HG03342 (cell line): Measurements from ENCODE around the gene RAC2.
"Not testable (repeated sequence)": the region's sequence is repeated elsewhere in the genome, so short reads cannot be mapped to it uniquely, and the experiment has no call there.

Source experiments
- ATAC-seq: cut with Tn5 transposase; IDR thresholded peaks from one replicate; pipeline ENCODE4 v1.9.1; 2021; ENCODE audit warnings: mild to moderate bottlenecking, moderate library complexity; ENCODE audit not compliant: unreplicated experiment

RAC2 gene

DNA sequence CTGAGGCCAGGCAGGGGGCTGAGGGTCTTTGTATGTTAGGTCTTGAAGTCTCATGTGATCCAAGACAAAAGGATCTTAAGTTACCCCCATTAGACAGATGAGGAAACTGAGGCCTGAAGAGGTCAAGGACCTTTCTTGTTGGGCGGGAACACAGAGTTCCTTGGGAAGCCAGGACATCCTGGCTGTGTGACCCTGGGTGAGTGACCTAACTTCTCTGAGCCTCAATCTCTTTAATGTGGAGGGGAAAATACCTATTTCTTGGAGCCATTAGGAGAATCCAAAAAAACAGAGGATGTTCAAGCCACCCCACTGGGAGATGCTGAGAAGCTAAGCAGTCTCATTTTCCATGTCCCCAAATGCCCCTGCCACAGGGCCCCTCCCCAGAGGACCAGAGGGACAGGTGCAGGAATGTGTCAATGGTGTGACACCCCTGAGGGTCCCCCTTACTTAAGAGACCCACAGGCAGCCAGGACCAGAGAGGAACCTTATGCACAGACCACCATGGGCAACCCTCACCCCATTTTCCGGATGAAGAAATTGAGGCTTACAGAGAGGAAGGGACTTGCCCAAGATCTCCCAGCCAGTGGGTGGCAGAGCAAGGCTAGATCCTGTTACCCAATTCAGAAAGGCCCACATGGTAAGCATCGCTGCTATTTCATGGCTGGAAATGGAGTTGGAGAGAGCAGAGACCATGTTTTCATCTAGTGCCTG lies 8.0 kb downstream of the RAC2 start:
- ATAC-seq = no peak

DNA sequence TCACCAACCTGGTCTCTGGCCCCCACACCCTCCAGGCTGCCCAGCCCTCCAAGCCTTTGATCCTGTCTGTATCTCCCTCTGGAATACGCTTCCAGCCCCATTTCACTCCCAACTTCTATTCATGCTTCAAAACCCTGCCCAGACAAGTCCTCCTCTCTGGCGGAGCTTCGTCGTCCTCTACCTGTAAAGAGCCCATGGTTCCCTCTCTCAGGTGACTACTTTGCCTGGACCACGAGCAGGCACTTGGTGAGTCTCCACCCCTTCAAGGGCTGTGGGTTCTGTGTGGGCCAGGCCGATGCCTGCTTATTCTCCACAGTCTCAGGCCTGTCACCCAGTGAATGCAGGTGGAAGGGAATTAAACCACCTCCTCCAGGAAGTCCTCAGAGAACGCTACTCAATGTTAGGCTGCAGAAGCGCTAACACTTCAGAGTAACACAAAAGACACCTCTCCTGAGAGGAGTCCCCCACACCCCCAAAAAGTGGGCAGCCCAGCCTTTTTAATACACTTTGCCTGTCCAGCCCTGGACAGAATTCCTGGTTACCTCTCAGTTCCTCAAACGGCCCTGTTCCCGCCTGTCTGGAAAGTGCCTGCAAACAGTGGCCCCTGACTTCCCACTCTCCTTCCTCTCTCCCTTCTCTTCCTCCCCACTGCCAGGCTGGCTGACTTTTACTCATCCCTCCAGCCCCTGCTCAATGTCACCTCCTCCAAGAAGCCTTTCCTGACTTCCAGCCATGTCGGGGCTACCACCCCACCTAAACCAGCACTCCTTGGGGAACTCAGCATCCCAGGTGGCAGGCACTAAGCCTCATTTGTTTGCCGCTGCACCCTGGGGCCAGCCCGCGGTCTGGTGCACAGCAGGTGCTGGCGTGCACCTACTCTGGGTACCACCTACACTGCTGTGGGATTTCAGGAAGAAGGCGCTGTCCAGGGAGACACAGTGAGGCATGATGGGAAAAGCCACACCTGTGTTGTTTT lies 9.0 kb downstream of the RAC2 start:
- ATAC-seq = no peak

DNA sequence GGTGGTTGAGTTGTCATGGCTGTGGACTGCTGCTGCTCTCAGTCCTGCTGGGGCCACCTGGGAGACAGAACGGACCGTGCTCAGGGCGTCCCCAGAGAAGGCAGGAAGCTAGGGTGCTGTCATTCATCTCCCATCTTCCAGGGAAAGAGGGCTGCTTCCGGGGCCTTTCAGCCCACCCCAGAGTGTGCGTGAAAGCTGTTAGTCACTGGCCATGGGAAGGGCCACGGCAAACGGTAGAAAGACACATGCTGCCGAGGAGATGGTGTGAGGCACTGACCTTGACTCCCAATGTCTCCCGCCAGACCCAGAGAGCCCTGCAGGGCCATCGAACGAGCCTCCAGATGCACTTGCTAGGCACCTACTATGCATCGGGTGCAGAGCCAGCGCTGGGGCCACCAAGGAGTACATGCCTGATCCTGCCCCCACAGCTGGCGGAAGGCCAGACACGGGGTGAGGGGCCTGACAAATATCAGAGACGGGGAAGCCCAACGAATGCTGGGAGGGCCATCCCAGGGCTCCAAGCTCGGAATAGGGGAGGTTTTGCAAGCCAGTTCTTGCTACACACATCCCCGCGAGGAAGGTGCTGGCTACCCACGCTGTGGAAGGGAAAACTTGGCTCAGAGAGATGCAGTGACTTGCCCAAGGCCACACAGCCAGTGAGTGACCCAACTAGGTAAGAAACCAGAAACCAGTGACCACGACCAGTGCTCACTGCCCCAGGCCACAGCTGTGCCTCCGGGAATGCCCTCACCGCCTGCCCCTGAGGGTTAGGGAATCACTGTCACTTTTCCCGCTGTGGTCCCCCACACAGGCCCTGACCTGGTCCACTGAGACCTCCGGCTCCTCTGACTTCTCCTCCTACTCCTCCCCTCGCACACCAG lies 10.1 kb downstream of the RAC2 start:
- ATAC-seq = no peak

DNA sequence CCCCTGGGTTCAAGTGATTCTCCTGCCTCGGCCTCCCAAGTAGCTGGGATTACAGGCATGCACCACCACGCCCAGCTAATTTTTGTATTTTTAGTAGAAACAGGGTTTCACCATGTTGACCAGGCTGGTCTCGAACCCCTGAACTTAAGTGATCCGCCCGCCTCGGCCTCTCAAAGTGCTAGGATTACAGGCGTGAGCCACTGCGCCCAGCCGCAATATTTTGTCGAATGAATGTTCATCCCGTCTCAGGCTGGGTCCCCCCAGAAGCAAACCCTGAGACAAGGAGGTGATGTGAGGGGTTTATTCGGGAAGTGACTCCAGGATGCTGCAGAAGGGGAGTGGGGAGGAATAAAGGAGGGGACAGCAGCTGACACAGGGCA lies 10.7 kb downstream of the RAC2 start:
- not testable (repeated sequence) for ATAC-seq

DNA sequence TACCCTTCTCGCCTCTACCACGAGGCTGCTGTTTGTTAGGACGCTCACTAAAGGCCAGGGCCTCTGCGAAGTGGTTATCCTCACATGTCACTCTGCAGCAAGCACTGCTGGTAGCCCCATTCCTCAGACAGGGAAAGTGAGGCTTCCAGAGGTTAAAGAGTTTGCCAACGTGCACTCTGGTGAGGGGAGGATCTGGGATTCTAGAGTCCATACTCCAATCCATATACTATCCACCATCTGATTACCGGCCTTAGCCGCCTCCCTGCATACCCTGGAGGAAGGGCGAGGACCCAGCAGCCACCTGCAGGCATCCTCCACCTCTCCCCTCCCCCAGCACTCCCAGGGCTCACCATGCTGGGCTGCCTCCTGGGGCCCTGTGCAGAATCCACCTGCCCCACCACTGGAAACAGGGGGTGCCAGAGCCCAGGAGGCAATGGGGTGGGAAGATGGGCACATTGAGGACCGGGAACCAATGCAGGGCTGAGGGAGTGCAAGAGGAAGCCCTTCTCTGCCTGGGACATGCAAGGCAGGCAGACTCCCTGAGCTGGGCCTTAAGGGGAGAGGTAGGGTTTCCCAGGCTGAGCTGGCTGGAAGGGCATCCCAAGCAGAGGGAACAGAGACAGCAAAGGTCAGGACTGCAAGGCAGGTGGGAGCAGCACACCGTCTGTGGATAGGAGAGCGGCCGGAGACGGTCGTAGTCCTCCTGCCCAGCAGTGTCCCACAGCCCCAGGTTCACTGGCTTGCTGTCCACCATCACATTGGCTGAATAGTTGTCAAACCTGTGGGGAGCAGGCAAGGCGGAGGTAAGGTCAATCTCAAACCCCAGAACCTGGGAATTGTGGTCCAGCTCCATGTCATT lies 11.7 kb downstream of the RAC2 start:
- no peak for ATAC-seq

DNA sequence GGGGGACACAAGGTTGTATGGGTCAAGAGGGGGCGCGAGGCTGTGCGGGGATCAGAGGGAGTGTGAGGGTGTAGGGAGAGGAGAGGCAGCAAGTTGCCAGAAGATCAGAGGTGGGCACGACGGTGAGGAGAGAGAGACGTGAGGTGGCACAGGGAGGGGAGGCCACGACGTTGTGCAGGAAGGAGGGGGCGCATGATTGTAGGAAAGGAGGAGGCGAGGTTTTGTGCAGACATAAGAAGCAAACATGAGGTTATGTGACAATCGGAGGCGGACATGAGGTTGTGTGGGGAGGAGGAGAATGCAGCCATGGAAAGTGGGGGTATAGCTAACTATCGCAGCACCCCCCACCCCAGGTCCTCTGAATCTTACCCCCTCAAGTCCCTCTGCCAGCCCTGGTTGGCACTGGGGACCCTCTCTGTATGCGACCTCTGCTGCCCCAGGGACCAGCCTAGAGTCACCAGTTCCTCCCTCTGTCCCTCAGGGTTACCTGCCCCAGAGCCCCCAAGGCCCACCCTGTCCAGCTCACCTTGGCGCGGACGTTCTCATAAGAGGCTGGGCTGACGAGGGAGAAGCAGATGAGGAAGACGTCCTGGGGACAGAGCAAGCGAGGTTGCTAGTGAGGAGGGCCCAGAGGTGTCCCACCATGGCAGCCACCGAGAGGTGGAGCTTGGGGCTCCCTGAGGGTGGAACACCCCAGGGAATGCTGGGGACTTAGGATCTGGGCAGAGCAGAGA lies 12.5 kb downstream of the RAC2 start:
- no peak for ATAC-seq

DNA sequence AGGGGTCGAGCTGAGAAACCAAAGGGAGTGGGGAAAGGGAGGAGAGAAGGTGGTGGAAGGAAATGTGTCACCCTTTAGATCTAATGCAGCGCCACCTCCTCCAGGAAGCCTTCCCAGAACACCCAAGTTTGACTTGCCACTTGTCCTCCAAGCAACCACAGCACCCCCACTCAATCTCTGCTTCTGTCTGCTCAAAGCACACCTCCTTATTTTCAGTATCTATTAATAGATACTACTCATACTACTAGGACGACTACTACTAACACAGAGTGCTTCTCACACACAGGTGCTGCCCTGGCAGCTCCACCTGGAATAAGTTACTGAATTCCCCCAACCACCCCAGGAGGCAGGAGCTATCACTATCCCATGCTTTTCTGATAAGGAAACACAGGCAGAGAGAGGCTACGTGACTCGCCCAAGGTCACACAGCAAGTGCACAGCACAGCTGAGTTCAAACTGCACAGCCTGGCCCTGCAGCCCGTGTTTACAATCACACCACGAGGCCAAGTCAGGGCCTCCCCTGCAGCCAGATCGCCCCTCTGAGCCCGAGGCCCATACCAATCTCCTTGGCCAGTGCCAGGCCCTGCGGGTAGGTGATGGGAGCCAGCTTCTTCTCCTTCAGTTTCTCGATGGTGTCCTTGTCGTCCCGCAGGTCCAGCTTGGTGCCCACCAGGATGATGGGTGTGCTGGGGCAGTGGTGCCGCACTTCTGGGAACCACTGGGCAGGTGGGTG lies 13.2 kb downstream of the RAC2 start:
- peak; percentile 45 for ATAC-seq

DNA sequence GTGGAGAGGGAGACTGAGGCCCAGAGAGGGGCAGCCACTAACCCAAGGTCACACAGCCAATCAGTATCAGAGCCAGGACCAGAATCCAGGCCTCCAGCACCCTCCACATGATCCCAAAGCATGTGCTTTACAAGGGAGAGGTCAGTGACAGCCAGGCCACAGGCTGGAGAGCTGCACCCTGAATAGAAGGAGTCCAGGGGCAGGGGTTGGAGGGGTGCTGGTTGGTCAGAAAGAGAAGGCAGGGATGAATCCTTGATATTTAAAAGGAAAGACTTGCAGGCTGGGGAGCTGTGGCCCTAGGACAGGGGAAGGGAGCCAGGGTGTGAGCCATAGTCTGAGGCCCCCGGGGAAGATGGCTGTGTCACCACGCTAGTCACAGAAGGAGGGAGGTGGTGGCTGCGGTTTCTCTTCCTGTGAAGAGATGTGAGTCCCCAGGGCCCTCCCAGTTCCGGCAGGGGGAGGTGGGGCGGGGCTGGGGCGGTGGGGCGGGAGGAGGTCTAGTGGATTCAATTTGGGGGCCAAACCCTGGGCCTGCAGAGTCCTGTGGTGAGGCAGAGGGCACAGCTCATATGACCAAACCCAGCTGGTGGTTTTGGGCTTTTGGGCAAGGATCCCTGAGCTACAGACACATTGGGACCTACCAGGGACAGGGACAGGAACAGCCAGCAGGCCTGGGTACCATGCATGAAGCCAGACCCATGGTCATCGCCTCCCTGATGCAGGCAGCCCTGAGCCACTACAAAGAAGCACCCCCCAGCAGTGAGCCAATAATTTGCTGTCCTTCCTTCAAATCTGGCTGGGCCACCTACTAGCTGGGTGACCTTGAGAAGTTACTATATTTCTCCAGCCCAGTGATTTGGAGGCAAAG lies 14.0 kb downstream of the RAC2 start:
- ATAC-seq = peak; percentile 50

DNA sequence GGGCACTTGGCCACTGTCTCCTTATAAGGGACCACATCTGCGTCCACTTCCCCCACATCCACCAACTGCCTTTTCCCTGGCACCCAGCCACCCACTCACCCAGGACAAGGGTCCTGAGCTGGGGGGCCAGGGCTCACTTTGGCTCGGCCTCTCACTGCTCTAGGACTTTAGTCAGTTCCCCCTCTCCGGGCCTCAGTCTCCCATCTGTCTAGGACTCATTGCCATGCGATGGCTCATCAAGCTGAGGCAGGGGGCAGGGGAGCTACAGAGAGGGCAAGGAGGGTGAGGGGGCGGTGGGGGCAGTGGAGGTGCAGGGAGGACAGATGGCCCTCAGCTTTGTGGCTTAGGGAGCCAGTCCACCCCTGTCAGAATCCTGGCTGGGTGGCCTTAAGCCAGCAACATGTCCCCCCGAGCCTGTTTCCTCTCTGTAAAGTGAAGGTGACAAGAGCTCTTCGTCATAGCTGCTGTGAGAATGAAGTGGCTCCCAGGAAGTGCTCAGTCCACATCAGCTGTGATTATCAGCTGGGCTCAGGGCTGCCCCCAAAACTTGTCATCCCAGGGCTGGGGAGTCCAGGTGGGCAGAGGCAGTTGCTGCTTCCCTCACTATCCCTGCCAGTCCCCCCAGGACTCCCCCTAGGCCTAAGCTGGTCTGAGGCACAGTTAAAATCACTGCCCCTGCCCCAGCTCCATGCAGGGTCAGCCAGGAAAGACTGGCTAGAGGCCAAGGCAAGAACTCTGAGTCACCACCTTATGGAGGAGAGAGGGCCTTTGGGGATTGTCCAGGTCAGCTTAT lies 14.9 kb downstream of the RAC2 start:
- ATAC-seq = no peak

DNA sequence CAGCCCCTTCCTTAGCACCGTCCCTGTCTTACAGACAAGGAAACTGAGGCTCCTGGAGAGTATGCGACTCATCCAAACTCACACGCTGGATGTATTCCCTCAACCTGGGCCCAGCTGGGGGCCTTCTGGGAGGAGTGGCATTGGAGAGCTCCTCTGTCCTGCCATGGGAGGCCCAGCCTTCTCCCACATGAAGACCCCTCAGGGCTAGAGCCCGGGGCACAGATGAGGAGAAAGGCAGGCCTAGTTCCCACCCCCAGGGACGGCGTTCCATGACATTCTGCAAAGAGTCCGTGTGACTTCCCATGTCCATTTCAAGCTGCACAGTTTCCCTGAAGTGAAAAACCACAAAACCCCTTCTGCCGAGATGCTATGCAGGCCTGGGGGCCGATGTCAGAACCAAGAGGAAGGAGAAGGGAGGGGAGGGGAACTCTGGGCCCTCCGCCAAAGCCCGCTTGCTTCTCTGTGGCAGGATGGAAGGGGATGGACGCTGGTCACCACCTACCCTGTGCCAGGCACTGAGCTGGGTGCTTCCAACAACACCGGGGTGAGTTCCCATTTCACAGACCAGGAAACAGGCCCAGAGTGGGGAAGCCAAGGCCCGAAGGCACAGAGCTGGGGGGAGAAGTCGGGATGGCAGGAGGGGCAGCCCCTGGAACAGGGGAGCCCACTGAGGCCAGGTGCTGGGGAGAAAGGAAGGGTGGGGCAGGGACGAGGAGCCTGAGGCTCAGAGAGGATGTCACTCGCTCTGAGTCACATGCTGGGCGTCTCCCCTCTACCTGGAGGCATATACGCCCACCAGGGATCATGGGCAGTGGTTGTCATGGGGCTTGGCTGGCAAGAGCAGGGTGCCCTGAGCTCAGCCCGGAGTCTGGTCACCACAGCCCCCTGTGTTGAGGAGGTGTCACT lies 15.7 kb downstream of the RAC2 start:
- no peak for ATAC-seq

DNA sequence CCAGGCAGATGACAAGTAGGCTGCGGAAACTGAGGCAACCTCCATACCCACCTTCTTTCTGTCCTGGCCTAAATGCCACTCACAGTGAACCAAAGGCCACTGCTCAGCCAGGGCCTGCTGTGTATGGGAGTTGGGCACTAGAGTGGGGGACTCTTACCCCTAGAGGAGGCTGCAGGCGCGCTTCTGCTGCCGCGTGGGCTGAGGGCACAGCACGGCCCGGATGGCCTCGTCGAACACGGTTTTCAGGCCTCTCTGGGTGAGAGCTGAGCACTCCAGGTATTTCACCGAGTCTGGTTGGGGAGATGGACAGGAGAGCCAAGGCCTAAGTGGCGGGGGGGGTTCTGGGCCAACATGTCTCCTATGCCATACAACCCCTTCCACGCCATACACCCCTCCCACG lies 17.6 kb downstream of the RAC2 start:
- no peak for ATAC-seq

DNA sequence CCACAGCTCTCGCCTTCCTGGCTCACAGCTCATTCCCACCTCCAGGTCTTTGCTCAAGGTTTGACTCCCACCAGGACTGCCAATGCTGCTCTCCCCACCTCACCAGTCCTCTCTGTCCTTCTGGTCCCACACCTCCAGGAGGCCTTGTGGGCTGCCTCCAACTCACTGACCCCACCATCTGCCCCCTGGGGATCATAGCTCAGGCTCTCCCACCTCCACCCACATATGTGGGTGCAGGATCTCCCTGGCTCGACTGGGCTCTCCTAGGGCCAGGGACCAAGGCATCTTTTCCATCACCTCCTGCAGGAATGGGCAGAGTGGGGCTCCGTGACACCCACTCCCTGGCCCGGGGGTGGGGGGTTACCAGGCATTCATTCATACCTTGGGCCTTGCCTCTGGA lies 18.0 kb downstream of the RAC2 start:
- ATAC-seq = no peak

DNA sequence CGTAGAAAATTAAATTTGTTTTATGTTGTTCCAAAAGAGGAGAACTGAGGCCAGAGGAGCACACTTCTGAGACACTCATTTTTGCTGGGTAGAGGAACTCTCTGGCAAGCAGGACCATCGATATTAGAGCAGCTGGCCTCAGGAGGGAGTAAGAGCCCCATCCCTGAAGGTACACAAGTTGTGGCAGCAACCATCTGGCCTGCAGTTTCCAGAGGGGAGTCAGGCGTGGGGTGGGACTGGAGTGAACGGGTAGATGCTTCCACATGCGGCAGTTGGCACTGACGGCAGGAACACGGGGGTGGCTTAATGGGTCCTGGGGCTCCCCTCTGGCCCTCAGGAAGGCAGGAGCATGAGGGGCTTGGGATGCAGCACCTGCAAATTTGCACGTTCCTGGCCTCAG lies 18.6 kb downstream of the RAC2 start:
- no peak for ATAC-seq

DNA sequence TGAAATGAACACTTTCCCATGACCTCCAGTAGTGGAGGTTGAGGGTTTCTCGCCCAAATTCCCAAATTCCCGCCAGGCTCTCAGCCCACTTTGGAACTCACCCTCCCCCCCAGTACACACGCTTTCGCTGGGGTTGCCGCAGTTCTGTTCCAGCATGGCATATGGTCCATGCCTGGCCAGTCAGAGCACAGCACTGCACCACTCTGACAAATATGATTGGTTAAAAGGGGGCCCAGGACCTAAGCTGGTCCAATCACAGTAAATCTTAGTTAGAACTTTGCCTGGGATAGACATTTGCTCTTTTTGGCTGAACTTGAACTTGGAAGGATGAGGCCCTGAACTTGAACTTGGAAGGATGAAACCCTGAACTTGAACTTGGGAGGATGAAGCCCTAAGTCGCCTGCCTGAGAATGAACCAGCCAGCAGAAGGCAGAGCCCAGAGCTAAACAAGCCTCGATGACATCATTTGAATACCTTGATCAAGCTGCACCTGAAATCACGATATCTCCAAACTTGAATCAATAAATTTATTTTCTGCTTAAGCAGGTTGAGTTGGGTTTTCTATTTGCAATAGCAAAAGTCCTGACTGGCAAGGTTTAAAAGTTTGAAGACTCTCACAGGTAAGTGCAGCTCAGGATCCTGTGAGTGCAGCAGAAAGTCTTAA lies 19.2 kb downstream of the RAC2 start:
- ATAC-seq = no peak

DNA sequence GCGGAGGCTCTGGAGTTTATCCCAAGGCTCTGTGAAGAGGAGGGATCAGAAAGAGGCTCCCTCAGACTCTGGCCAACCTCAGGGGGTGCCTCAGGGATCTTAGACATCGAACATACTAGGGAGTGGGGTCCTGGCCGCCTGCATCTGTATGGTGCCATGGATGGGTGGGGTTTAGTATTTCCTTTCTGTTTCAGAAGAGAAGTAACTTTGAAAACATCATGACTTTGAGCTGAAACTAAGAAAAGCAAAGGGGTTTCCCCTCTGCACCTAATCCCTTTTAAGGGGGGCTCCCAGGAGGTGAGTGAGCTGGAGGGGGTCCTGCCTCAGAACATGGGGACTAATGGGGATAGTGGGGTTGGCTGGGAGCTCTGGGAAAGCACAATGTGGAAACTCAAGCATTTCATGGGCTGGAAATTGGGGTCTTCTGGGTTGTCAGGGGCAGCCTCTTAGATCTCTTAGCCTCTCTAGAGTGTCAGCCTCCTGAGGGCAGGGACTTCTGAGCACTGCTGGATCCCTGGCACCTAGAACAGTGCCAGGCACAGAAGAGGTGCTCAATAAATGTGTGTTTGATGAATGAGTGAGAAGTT lies 20.0 kb downstream of the RAC2 start:
- ATAC-seq = no peak
